Activated T-helper 1 cell treated with anti-CD3 and anti-CD28 coated beads, Interleukin-12 subunit alpha, Interleukin-12 subunit beta, Interleukin-2, Interleukin-4 antibody, amounts not matched to agents 30 ng/mL and 10 ng/mL and 1 ng/mL, durations not matched to agents 14 hours and 24 hours and 36 hours (primary cell): ENCODE results near the gene LIMS2. TPM values are rescaled to one million over a fixed set of nuclear protein-coding genes. Genes with fewer than 3 reads are reported as not detected.

Experiments
- DNase-seq: peaks from one replicate; pipeline ENCODE4 v3.0.0; 2021; ENCODE audit warnings: low spot score
- H3K27ac Mint-ChIP-seq: one replicate; pipeline ENCODE4 v1.8.0; 2021; ENCODE audit warnings: mild to moderate bottlenecking, mixed read lengths
- H3K27me3 Mint-ChIP-seq: one replicate; pipeline ENCODE4 v1.8.0; 2022; ENCODE audit warnings: mild to moderate bottlenecking, moderate library complexity, mixed read lengths; ENCODE audit not compliant: insufficient read depth
- H3K36me3 Mint-ChIP-seq: one replicate; pipeline ENCODE4 v1.8.0; 2021; ENCODE audit warnings: low read depth, mixed read lengths
- H3K4me1 Mint-ChIP-seq: one replicate; pipeline ENCODE4 v1.8.0; 2021; ENCODE audit warnings: low read depth, mixed read lengths
- H3K4me3 Mint-ChIP-seq: one replicate; pipeline ENCODE4 v1.8.0; 2021; ENCODE audit warnings: mild to moderate bottlenecking, moderate library complexity, mixed read lengths
- H3K9me3 Mint-ChIP-seq: one replicate; pipeline ENCODE4 v1.8.0; 2021; ENCODE audit warnings: mixed read lengths
- intact Hi-C: fragments of 100-400 bp; cut with micrococcal nuclease; formaldehyde crosslinking; loops from one replicate; pipeline ENCODE4 v1.15.1; 2024
- total RNA-seq: library from RNA; stranded (reverse); gene quantifications from 2 replicates; pipeline ENCODE4 v1.2.3, GENCODE V29; 2022

LIMS2 gene
- total RNA-seq, 1 donor from 2014 or later: 5.1 TPM

GRCh38 chr2:127589358-127589757 lies 86.0 kb downstream of the LIMS2 start:
- Mint-ChIP-seq H3K9me3 (no peaks in the 10 kb centered on the region), H3K27ac (no peak overlapping the region), H3K36me3 (no peaks in the 10 kb centered on the region), H3K4me1 (no peaks in the 10 kb centered on the region), H3K4me3 (no peak overlapping the region), H3K27me3 (peaks cover 4% of the 10 kb centered on the region)
- DNase-seq: no peak
- intact Hi-C loops: no loop called here

Other genes starting within 250 kb of the LIMS2 start
- 52.3 and 57.6 TPM in 2 replicates for gene IWS1, start 149.0 kb downstream of the LIMS2 start, total RNA-seq
- 0.10 and 0.12 TPM in 2 replicates for gene MYO7B, start 139.8 kb downstream of the LIMS2 start, total RNA-seq
- not detected in 2 replicates for gene GPR17, start 29.4 kb downstream of the LIMS2 start, total RNA-seq
- gene SFT2D3, start 26.0 kb upstream of the LIMS2 start, total RNA-seq: 6.6 and 7.1 TPM in 2 replicates
- 81.0 and 82.4 TPM in 2 replicates for gene WDR33, start 135.6 kb upstream of the LIMS2 start, total RNA-seq
- gene POLR2D, start 182.6 kb upstream of the LIMS2 start, total RNA-seq: 78.3 and 79.8 TPM in 2 replicates
- gene AMMECR1L, start 210.4 kb upstream of the LIMS2 start, total RNA-seq: 21.6 and 22.2 TPM in 2 replicates